IPS-18a (cell line): ENCODE measurements around the gene KCNJ9.

Source experiments
- H3K27ac ChIP-seq: one replicate; pipeline ENCODE4 v1.5.1; 2013; ENCODE audit warnings: low read length
- H3K27me3 ChIP-seq: one replicate; pipeline ENCODE4 v1.6.1; 2013; ENCODE audit warnings: mild to moderate bottlenecking, low read length; ENCODE audit not compliant: control insufficient read depth, insufficient read depth
- H3K36me3 ChIP-seq: one replicate; pipeline ENCODE4 v1.6.1; 2013; ENCODE audit warnings: low read depth, low read length; ENCODE audit not compliant: control insufficient read depth
- H3K4me1 ChIP-seq: one replicate; pipeline ENCODE4 v1.6.1; 2013; ENCODE audit warnings: low read depth, low read length; ENCODE audit not compliant: control insufficient read depth
- H3K4me3 ChIP-seq: one replicate; pipeline ENCODE4 v1.5.1; 2013; ENCODE audit warnings: low read length
- H3K9ac ChIP-seq: one replicate; pipeline ENCODE4 v1.6.1; 2013; ENCODE audit warnings: mild to moderate bottlenecking, low read length, moderate library complexity
- H3K9me3 ChIP-seq: one replicate; pipeline ENCODE4 v1.6.1; 2013; ENCODE audit warnings: low read depth, low read length; ENCODE audit not compliant: control insufficient read depth

Gene KCNJ9

GRCh38 chr1:160052936-160053335 is 28.4 kb upstream of the KCNJ9 start:
- Histone ChIP-seq H3K4me3 (no peak overlapping the region), H3K27ac (no peak overlapping the region), H3K4me1 (peaks cover 14% of the 10 kb centered on the region), H3K9ac (no peak overlapping the region), H3K9me3 (no peaks in the 10 kb centered on the region), H3K27me3 (peaks cover 3% of the 10 kb centered on the region), H3K36me3 (no peaks in the 10 kb centered on the region)

GRCh38 chr1:160053548-160054365 is 27.6 kb upstream of the KCNJ9 start:
- no peaks in the 10 kb centered on the region for H3K36me3 ChIP-seq
- no peaks in the 10 kb centered on the region for H3K9me3 ChIP-seq
- no peak overlapping the region for H3K4me3 ChIP-seq
- H3K27ac ChIP-seq, result no peak overlapping the region
- peaks cover 3% of the 10 kb centered on the region for H3K27me3 ChIP-seq
- no peak overlapping the region for H3K9ac ChIP-seq
- peaks cover 6% of the 10 kb centered on the region for H3K4me1 ChIP-seq

DNA sequence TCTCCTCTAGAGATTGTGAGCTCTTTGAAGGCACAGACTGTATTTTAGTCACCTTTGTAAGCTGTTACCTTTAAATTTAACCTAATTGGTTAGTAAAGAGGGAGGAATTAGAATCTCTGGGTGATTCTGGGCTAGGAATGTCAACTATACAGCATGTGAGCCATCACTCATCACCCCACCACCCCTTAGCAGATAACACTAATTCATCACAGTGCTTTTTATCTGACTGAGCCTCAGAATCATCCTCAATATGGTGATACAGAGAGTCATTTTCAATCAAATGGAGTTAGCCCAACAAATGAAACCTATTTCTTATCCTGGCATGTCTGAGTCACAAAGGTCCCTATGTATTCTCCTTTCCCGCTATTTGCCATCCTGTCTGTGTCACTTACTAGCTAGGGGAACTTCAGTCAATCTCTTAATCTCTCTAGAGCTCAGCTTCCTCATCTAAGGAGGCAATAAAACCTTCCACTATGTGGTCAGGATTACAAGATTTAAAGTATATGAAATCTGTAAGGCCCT is 24.6 kb upstream of the KCNJ9 start:
- H3K9ac ChIP-seq, result no peak overlapping the region
- H3K4me1 ChIP-seq, result peaks cover 4% of the 10 kb centered on the region
- no peak overlapping the region for H3K4me3 ChIP-seq
- H3K27ac ChIP-seq, result no peak overlapping the region
- H3K36me3 ChIP-seq, result no peaks in the 10 kb centered on the region
- H3K9me3 ChIP-seq, result no peaks in the 10 kb centered on the region
- H3K27me3 ChIP-seq, result peaks cover 3% of the 10 kb centered on the region

GRCh38 chr1:160058087-160058486 is 23.3 kb upstream of the KCNJ9 start:
- peaks cover 3% of the 10 kb centered on the region for H3K27me3 ChIP-seq
- no peak overlapping the region for H3K4me3 ChIP-seq

GRCh38 chr1:160061369-160062229 is 19.7 kb upstream of the KCNJ9 start:
- Histone ChIP-seq H3K36me3 (no peaks in the 10 kb centered on the region), H3K27ac (no peak overlapping the region), H3K4me3 (no peak overlapping the region), H3K9me3 (no peaks in the 10 kb centered on the region), H3K9ac (no peak overlapping the region), H3K27me3 (no peaks in the 10 kb centered on the region), H3K4me1 (peaks cover 17% of the 10 kb centered on the region)

More at GRCh38 chr1:160058087-160058486, 23.3 kb upstream of the KCNJ9 start:
- Histone ChIP-seq H3K9me3 (no peaks in the 10 kb centered on the region), H3K9ac (no peak overlapping the region), H3K4me1 (peaks cover 15% of the 10 kb centered on the region), H3K27ac (no peak overlapping the region), H3K36me3 (no peaks in the 10 kb centered on the region)

- H3K36me3 ChIP-seq, result no peaks in the 10 kb centered on the region
- no peaks in the 10 kb centered on the region for H3K9me3 ChIP-seq
- no peaks in the 10 kb centered on the region for H3K27me3 ChIP-seq
- no peak overlapping the region for H3K9ac ChIP-seq
- H3K27ac ChIP-seq, result no peak overlapping the region
- no peak overlapping the region for H3K4me3 ChIP-seq
- H3K4me1 ChIP-seq, result peaks cover 22% of the 10 kb centered on the region
These were observed 19.2 kb upstream of the KCNJ9 start for GRCh38 chr1:160062230-160062532.

DNA sequence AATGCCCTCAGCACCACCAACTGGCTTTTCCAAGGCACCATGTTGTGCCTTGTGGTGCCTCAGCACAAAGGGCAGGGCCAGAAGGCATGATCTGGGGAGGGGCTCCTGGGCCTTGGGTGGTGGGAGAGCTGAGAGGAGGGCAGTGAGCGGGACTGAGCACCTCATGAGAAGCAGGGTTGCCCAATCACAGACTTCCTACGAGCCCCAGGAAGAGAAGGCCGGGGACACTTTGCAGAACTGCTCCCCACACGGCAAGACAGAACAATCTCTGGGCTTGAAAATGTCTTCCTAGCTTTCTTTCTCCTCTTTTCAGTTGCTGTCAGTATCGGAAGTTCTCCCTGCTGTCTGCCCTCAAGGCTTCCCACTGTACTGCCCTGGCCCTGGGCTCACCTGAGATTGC is 18.2 kb upstream of the KCNJ9 start:
- Histone ChIP-seq H3K27ac (no peak overlapping the region), H3K9me3 (no peaks in the 10 kb centered on the region), H3K4me3 (no peak overlapping the region), H3K36me3 (no peaks in the 10 kb centered on the region), H3K9ac (no peak overlapping the region), H3K27me3 (no peaks in the 10 kb centered on the region), H3K4me1 (peaks cover 30% of the 10 kb centered on the region)

- no peak overlapping the region for H3K4me3 ChIP-seq
- peaks cover 4% of the 10 kb centered on the region for H3K27me3 ChIP-seq
- no peaks in the 10 kb centered on the region for H3K36me3 ChIP-seq
These were observed 17.2 kb upstream of the KCNJ9 start for GRCh38 chr1:160064164-160064563.

DNA sequence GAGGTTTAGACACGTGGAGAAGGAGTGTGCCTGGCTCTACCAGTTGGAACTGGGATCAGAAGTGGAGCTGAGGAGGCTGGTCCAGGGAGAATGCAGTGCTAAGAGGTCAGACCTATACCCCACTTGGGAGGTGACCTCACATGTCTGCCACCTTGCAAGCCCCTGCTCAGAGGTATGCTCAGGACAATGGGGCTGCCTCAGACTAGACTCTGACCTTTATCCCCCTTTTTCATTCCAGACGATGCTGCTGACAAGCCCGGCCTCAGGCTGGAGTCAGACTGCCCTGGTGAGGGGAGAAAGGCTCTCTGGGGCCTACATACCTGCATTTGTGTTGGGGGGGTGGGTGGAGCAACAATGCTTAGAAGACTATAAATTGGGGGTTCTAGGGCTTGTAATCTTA is 16.6 kb upstream of the KCNJ9 start:
- no peak overlapping the region for H3K9ac ChIP-seq
- no peaks in the 10 kb centered on the region for H3K9me3 ChIP-seq
- peaks cover 30% of the 10 kb centered on the region for H3K4me1 ChIP-seq
- no peak overlapping the region for H3K27ac ChIP-seq
- no peak overlapping the region for H3K4me3 ChIP-seq
- H3K36me3 ChIP-seq, result no peaks in the 10 kb centered on the region
- H3K27me3 ChIP-seq, result peaks cover 9% of the 10 kb centered on the region

More at GRCh38 chr1:160064164-160064563, 17.2 kb upstream of the KCNJ9 start:
- Histone ChIP-seq H3K27ac (no peak overlapping the region), H3K4me1 (peaks cover 30% of the 10 kb centered on the region), H3K9me3 (no peaks in the 10 kb centered on the region), H3K9ac (no peak overlapping the region)

DNA sequence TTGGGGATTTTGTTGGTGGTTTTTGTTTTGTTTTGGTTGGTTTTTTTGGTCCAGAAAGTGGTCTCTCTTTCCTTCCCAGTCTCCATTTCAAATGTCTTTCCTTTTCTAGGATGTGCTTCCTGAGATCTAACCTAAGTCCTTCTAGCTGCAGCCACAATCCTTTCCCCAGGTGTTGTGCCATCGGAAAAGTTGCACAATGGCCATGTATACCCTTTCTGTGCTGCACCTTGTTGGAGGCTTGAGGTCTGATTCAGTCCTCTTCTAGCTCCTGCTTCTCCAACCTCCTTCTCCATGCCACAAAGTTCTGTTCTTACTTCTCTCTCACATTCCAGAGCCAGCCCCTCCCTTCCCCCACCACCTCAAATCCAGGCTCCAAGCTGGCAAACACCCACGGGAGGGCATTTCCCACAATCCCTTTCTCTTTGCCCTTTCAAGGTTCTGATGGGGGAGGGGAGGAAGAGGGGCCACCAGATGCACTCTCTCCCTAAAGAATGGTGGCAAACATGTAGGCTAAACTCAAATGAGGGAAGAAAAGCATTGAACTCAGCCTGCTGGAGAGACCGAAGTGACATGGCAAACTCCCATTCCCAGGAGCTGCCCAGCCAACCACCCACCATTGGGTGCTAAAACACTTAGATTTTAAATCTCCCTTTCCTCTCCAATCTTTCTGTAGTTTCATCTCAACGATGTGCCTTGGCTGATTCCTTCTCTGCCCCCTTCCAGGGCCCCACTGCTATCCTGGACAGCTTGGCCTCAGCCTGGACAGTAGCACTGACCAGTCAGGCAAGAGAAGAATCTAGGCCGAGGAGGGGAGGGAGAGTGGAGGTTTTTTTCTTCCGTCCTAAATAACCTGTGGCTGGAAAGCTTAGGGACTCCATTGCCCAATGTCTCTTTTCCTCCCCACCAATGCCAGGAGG is 14.3 kb upstream of the KCNJ9 start:
- Histone ChIP-seq H3K27me3 (peaks cover 25% of the 10 kb centered on the region), H3K9me3 (no peaks in the 10 kb centered on the region), H3K36me3 (no peaks in the 10 kb centered on the region), H3K9ac (no peak overlapping the region), H3K27ac (no peak overlapping the region), H3K4me1 (peaks cover 25% of the 10 kb centered on the region), H3K4me3 (no peak overlapping the region)

GRCh38 chr1:160068225-160068624 is 13.1 kb upstream of the KCNJ9 start:
- Histone ChIP-seq H3K4me3 (no peak overlapping the region), H3K4me1 (peaks cover 15% of the 10 kb centered on the region), H3K27ac (no peak overlapping the region), H3K9ac (no peak overlapping the region), H3K9me3 (no peaks in the 10 kb centered on the region), H3K36me3 (no peaks in the 10 kb centered on the region), H3K27me3 (peaks cover 33% of the 10 kb centered on the region)
